Rectal smooth muscle tissue (tissue), 1 donor: ENCODE results near the gene CDH13.

ENCODE experiments used
- H3K27ac ChIP-seq: one replicate; pipeline ENCODE4 v1.7.0; 2013; ENCODE audit warnings: low read depth, low read length, inconsistent platforms
- H3K27me3 ChIP-seq: one replicate; pipeline ENCODE4 v1.7.0; 2013; ENCODE audit warnings: low read length; ENCODE audit not compliant: control insufficient read depth, insufficient read depth
- H3K36me3 ChIP-seq: one replicate; pipeline ENCODE4 v1.7.0; 2013; ENCODE audit warnings: low read length; ENCODE audit not compliant: control insufficient read depth, insufficient read depth
- H3K4me1 ChIP-seq: one replicate; pipeline ENCODE4 v1.7.0; 2013; ENCODE audit warnings: low read length; ENCODE audit not compliant: control insufficient read depth, insufficient read depth
- H3K4me3 ChIP-seq: one replicate; pipeline ENCODE4 v1.7.0; 2013; ENCODE audit warnings: low read length
- H3K9ac ChIP-seq: one replicate; pipeline ENCODE4 v1.7.0; 2013; ENCODE audit warnings: low read length

CDH13 gene

GRCh38 chr16:83737729-83738354 is 1111.1 kb downstream of the CDH13 start:
- H3K27ac ChIP-seq = no peak overlapping the region
- no peak overlapping the region for H3K9ac ChIP-seq
- H3K27me3 ChIP-seq = no peaks in the 10 kb centered on the region
- no peak overlapping the region for H3K4me3 ChIP-seq
- no peaks in the 10 kb centered on the region for H3K36me3 ChIP-seq
- H3K4me1 ChIP-seq = no peaks in the 10 kb centered on the region

DNA sequence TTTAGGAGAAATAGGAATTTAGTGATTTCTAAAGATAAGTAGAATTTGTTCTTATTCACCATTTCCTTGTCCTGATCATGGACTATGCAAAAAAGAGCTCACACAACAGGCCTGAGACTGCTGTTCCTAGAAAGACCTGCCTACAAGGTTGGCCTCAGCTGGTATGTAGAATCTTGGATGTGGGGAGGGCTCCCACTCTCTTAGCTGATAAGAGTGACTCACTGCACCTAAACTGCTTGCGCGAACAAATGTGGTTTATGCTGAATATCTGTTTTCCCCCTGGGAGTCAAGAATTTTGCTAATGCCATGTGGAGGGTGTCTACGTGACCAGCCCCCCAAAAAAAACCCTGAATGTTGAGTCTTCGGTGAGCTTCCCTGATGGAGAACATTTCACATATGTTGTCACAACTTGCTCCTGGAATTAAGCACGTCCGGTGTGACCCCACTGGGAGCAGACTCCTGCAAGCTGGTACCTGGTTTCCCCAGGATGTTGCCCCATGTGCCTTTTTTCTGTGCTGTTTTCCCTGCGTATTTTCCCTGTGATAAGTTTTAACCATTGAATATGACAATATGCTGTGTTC is 1112.2 kb downstream of the CDH13 start:
- Histone ChIP-seq H3K27ac (no peak overlapping the region), H3K27me3 (no peaks in the 10 kb centered on the region), H3K36me3 (no peaks in the 10 kb centered on the region), H3K9ac (no peak overlapping the region), H3K4me1 (no peaks in the 10 kb centered on the region), H3K4me3 (no peak overlapping the region)

- no peak overlapping the region for H3K9ac ChIP-seq
- H3K4me1 ChIP-seq = no peaks in the 10 kb centered on the region
- no peak overlapping the region for H3K4me3 ChIP-seq
- H3K27ac ChIP-seq = peak overlapping the region; percentile 37
- H3K27me3 ChIP-seq = no peaks in the 10 kb centered on the region
- H3K36me3 ChIP-seq = no peaks in the 10 kb centered on the region
Measured at GRCh38 chr16:83742124-83742899, 1115.5 kb downstream of the CDH13 start.

DNA sequence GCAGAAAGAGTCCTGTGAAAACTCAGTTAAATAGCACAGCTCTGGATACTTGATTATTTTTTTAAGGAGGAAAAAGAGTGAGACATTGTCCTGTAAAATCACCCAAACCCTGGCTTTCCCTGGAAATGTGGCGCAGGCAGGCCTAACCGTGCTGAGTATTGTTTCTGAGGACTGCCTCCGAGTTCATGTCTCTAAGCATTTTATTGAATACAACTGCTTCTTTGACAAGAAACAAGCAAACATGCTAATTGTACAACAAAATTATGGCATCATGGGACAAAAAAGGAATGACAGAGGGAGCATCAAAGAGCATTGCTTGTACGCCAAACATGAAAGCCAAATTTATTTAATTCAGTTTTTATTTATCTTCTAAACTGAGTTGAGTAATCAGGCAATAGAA is 1116.5 kb downstream of the CDH13 start:
- Histone ChIP-seq H3K9ac (no peak overlapping the region), H3K27ac (no peak overlapping the region), H3K4me1 (no peaks in the 10 kb centered on the region)

GRCh38 chr16:83743720-83744119 is 1117.0 kb downstream of the CDH13 start:
- Histone ChIP-seq H3K4me3 (no peak overlapping the region), H3K36me3 (no peaks in the 10 kb centered on the region), H3K27me3 (no peaks in the 10 kb centered on the region), H3K4me1 (no peaks in the 10 kb centered on the region), H3K27ac (peak overlapping the region; percentile 15), H3K9ac (no peak overlapping the region)

More for the DNA sequence above, 1116.5 kb downstream of the CDH13 start:
- H3K36me3 ChIP-seq = no peaks in the 10 kb centered on the region
- H3K27me3 ChIP-seq = no peaks in the 10 kb centered on the region
- no peak overlapping the region for H3K4me3 ChIP-seq

DNA sequence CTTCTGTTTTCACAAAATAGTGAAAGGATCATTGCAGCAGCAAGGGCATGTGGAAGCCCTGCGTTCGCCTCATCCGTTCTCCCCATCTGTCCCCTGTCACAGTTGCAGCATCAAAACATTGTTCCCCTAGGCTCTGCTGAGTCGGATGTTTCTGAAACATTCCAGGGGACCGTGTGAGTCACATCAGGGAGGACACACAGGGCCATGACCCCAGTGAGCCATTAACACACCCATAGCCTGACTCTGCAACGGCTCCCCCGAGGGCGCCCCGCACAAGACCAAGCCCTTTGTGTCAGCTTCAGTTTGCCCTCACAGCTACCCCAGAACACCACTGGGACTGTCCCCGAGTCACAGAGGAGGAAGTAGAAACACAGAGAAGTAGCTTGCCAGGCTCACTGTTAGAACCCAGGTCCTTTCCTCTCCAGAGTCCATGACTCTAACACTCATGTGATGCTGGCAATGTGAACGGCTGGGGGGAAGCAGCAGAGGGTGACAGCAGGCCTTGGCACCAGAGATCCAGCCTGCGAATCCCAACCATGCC is 1117.7 kb downstream of the CDH13 start:
- no peak overlapping the region for H3K4me3 ChIP-seq
- H3K4me1 ChIP-seq = no peaks in the 10 kb centered on the region
- H3K9ac ChIP-seq = no peak overlapping the region
- H3K27me3 ChIP-seq = no peaks in the 10 kb centered on the region
- peak overlapping the region; percentile 28 for H3K27ac ChIP-seq
- no peaks in the 10 kb centered on the region for H3K36me3 ChIP-seq

GRCh38 chr16:83746611-83747010 is 1119.8 kb downstream of the CDH13 start:
- no peaks in the 10 kb centered on the region for H3K36me3 ChIP-seq
- H3K4me3 ChIP-seq = no peak overlapping the region
- no peak overlapping the region for H3K9ac ChIP-seq
- H3K27ac ChIP-seq = no peak overlapping the region
- no peaks in the 10 kb centered on the region for H3K4me1 ChIP-seq
- no peaks in the 10 kb centered on the region for H3K27me3 ChIP-seq

- Histone ChIP-seq H3K4me1 (no peaks in the 10 kb centered on the region), H3K27me3 (no peaks in the 10 kb centered on the region), H3K27ac (no peak overlapping the region), H3K9ac (no peak overlapping the region), H3K36me3 (no peaks in the 10 kb centered on the region), H3K4me3 (no peak overlapping the region)
Measured at GRCh38 chr16:83747936-83748335, 1121.2 kb downstream of the CDH13 start.

- Histone ChIP-seq H3K4me1 (no peaks in the 10 kb centered on the region), H3K36me3 (no peaks in the 10 kb centered on the region), H3K27ac (no peak overlapping the region), H3K4me3 (no peak overlapping the region), H3K9ac (no peak overlapping the region), H3K27me3 (no peaks in the 10 kb centered on the region)
Measured at GRCh38 chr16:83755391-83755790, 1128.6 kb downstream of the CDH13 start.

DNA sequence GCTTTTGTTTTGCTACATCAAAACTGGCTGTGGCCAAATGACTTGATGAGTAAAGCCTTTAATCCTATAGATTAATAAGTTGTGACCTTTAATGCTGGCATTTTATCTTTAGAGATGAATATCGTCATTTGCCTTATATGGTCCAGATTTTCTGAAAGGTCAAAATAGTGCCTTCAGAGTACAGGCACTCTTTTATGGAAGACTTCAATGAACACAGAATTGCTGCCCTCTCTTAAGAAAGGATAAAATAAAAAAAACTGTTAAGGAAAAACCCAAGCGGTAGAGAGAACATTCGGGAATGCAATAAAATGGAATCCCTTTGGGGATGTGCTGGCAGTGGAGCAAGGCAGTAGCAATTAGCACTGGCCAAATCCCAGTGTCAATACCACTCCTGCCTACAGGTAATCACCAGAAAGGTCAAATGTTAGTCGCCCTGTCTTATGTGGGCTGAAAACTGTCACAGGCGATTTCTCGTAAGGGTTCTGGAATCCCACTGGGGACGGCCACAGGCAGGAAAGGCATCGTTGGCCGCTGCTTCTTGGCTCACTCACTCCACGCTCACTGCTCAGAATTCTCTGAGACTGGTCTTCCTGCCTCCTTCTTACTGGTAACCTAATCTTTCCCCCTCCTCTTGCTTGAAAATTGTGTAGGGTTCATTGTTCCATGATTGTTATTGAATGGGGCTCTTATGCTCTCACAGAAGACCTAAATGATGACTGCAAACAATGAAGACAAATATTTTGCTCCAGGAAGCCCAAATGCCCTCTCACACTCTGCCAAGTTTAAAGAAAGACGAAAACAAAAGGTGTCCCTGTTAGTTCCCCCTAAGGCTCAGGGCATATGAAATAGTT is 1135.6 kb downstream of the CDH13 start:
- Histone ChIP-seq H3K27ac (no peak overlapping the region), H3K9ac (no peak overlapping the region), H3K36me3 (no peaks in the 10 kb centered on the region), H3K27me3 (no peaks in the 10 kb centered on the region), H3K4me3 (no peak overlapping the region), H3K4me1 (no peaks in the 10 kb centered on the region)

GRCh38 chr16:83762992-83763358 is 1136.2 kb downstream of the CDH13 start:
- Histone ChIP-seq H3K4me3 (no peak overlapping the region), H3K4me1 (no peaks in the 10 kb centered on the region), H3K27ac (no peak overlapping the region), H3K36me3 (no peaks in the 10 kb centered on the region), H3K9ac (no peak overlapping the region), H3K27me3 (no peaks in the 10 kb centered on the region)

DNA sequence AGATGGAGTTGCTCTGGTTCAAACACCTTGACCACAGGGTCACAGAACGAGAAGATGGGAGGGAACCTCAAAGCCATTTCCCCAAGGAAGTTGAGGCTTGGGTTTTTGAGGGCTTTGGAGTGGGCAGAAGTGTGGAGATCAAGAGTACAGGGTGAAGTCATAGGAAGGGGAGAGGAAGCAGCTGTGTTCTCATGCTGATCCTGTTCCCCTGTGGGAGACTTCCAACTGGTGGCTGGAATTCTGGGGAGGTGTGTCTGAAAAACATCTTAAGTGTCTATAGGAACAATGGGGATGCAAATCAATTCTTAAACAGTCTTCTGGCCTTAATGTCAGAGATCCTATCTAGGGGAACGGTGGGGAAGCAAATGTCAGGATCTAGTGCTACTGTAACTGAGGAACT is 1142.2 kb downstream of the CDH13 start:
- Histone ChIP-seq H3K9ac (no peak overlapping the region), H3K36me3 (no peaks in the 10 kb centered on the region), H3K27ac (no peak overlapping the region), H3K4me3 (no peak overlapping the region), H3K27me3 (no peaks in the 10 kb centered on the region), H3K4me1 (no peaks in the 10 kb centered on the region)
